ENCODE measurements around the gene SPATS2L.

SPATS2L gene

DNA sequence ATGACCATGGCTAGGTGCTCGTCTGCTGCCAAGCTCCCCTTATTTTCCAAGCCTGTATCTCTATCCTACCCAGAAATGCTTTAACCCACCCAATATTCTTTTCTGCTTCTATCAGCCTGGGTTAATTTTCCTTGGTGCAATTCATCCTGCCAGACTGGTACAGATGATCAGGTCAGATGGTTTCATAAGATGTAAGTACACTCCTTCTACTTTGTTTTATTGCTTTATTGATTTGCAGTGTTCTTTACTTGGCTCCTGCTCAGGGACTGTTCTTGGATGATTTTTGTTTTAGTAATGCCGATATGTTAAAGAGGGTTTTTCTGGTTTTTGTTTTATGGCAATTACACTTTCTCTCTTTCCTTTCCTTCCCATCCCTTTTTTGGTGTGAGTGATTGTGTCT is 217.1 kb downstream of the SPATS2L start:
- DNase-seq: no peak

- no peak for DNase-seq
These were observed 218.6 kb downstream of the SPATS2L start for GRCh38 chr2:200525066-200525465.

DNA sequence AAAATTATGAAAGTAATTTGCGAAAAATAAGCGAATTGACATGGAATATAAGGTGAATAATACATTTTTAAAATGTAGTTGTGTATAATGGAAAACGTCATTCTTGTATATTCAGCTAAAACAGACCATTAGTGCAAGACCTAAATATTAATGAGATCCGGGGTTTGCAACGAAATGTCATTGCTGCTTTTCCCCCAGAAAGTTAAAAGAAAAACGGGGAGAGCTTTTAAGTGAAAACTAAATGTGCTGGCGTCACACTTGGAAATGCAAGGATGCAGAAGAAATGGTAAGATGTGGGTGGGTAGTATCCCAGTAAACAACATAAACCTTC is 219.0 kb downstream of the SPATS2L start:
- DNase-seq: no peak

- DNase-seq: peak; percentile 93
These were observed 219.6 kb downstream of the SPATS2L start, which contains the start of gene SGO2 for GRCh38 chr2:200525882-200526651. Gene SGO2, plus strand, starts transcription at chr2:200526207. Its CDS starts 6,769 bp downstream, at chr2:200532976.

DNA sequence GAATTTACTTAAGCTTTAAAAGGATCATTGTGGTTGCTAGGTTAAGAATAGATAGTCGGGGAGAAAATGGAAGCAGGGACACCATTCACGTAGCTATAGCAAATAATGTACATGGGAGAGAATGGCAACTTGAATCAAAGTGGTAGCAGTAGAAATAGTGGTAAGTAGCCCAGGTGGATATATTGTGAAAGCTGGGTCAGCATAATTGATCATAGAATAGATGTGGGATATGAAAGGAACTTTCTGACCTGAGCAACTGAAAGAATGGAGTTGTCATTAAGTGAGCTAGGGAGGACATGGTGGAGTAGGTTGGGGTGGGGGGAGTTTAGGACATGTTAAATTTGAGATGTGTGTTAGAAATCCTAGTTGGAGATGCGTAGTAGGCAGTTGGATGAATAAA is 221.7 kb downstream of the SPATS2L start:
- DNase-seq: no peak

Measured in fibroblast of skin of right quadriceps (primary cell).